Amniotic epithelial cell (primary cell): ENCODE measurements around the gene TMSB10.
"Not testable (repeated sequence)": the region's sequence is repeated elsewhere in the genome, so short reads cannot be mapped to it uniquely, and the experiment has no call there.

Source experiments
- DNase-seq: peaks from one replicate; pipeline ENCODE4 v3.0.0-alpha.2; 2010; ENCODE audit warnings: low read depth

The TMSB10 gene

GRCh38 chr2:84904151-84904550, 1.3 kb upstream of the TMSB10 start:
- DNase-seq, result no peak

- peak; percentile 84 for DNase-seq
These were observed 710 bp upstream of the TMSB10 start for GRCh38 chr2:84904717-84905174.

DNA sequence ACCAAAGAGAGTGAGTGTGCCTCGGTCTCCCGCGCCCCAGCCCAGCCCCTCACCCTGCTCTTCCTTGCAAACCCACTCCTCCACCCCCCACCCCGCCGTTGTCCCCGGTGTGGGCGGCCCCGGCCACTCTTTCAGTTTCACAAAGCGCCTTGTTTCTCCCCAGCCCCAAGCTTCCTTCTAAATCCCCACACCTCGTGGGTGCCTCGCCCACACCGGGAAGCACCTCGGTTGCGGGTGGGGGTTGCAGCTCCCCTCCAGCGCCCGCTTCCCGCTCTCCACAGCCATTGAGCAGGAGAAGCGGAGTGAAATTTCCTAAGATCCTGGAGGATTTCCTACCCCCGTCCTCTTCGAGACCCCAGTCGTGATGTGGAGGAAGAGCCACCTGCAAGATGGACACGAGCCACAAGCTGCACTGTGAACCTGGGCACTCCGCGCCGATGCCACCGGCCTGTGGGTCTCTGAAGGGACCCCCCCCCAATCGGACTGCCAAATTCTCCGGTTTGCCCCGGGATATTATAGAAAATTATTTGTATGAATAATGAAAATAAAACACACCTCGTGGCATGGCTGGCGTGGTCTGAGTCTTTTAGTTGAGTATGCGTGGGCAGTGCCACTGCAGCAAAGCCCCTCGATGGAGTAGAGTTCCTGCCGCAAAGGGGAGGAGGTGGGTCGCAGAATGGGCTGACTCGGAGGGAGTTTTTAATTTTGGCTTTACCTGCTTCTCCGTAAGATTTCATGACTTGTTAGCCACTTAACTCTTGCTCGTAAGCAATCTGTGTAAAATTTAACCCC, 848 bp downstream of the TMSB10 start:
- no peak for DNase-seq

DNA sequence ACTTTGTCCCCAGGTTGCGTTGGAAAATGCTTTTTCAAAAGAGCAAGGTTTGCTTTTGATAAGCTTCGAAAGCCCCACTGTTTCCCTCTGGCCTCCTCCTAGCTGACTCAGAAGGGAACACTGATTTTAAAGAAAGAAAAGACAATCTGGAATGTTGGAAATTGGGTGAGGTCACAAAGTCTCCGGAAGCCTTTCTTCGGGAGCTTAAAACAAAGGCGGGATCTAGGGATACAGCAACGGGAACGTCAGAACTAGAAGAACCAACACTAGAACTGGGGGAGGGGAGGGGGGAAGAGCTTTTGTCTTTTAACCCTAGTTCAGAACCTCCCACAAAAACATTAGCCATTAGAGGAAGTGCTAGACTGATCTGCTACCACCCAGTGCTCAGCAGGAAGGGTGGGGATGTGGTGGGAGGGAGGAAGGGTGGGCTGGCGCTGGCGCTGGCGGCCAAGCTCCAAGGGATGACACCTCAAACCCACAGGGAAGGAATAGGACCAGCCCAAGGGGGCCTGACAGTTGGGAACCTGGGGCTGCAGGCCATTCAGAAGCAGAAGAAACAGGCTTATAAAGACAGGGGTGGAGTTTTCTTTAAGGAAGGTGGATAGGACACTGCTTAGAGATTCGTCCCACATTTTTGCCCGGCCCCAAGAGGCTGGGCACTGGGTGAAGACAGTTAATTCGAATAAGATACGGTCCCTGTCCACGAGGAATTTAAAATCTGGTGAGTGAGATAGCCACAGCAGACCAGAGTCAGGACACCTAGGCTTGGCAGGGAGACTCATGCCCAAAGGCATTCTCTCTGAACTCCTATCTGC, 1.7 kb downstream of the TMSB10 start:
- DNase-seq, result peak; percentile 85

DNA sequence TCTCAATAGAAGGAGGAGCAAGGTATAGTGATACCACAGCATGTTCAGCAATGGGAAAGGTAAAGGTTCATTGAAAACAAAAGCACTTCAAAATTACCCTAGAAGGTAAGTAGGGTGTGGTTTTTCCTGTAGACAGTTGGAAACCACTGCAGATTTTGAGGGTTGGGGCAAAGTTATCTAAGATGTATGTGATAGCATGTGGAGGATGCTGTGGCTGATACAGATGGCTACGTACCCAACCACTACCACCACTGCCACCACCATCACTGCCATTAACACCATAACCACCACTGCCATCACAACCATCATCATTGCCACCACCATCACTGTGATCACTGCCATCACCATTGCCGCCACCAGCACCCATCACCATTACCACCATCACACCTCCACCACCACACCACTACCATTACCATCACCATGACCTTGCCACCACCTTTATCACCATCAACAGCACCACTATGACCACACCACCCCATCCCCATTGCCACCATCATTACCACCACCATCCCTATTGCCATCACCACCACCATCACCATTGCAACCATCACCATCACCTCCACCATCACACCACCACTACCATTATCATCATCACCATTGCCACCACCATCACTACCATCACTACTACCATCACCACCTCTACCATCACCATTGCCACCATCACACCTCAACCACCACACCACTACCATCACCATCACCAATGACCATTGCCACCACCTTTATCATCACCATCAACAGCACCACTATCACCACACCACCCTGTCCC, 3.7 kb downstream of the TMSB10 start:
- no peak for DNase-seq

DNA sequence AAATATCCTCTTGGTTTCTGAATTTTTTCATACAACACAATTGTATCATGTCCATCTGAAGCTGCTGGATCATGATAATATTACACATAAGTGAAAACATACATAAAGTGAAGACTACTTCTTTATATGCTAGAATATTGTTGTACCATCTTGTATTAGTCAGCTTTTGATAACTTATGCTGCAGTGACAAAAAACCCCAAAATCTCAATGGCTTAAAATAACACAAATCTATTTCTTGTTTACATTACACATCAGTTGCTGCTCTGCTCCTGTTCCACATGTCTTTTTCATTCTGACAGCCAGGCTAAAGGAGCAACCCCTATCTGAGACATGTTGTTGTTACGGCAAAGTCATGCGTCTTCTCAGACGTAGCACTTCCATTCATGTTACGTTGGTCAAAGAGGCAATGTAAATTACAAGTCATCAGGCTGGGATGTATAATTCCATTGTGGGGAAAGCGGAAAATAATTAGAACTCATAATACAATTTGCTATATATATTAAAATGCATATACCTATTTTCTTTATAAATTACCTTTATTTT, 5.8 kb downstream of the TMSB10 start:
- no peak for DNase-seq

GRCh38 chr2:84912984-84913383, 7.5 kb downstream of the TMSB10 start:
- DNase-seq, result no peak

DNA sequence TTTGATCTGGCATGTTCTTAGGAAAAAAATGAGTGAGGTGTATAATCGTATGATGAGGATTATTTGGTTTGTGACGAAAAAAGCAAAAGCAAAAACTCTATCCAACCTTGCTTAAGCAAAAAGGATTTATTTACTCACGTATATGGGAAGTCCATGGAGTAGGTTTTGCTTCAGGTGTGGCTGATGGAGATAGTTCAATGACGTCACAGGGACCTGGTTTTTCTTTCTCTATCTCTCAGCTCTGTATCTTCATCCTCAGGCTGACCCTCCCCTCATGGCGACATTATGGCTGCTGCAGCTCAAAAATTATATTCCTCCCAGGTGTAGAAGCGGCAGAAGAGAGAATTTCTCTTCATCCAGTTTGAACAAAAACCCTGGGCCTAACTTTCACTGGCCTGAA, 8.9 kb downstream of the TMSB10 start:
- DNase-seq, result no peak

GRCh38 chr2:84915675-84916074, 10.2 kb downstream of the TMSB10 start:
- not testable (repeated sequence) for DNase-seq

DNA sequence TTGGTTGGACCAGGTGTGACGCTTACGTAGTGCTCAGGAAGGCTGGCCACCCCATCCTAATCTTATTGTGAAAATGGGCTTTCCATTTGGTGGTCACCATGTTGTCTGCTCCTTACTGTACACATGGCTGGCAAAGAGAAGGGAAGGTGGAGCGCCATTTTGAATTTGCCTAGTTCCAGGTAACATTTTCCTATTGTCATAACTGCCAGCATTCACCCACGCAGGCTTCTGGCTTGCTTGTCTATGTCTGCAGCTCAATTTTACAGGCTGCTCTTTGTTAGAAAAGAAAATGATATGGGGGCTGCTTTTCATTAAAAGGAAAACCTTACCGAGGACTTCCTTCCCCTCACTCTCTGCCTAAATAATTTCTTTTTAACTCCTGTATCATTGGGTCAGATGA, 12.4 kb downstream of the TMSB10 start:
- DNase-seq, result not testable (repeated sequence)

GRCh38 chr2:84918430-84918829, 13.0 kb downstream of the TMSB10 start:
- no peak for DNase-seq

- DNase-seq, result peak; percentile 96
These were observed 14.6 kb downstream of the TMSB10 start for GRCh38 chr2:84919885-84920580.

GRCh38 chr2:84923009-84923408, 17.6 kb downstream of the TMSB10 start:
- DNase-seq, result no peak

- DNase-seq, result peak; percentile 75
These were observed 19.0 kb downstream of the TMSB10 start for GRCh38 chr2:84924173-84925106.

- no peak for DNase-seq
These were observed 19.9 kb downstream of the TMSB10 start for GRCh38 chr2:84925336-84925723.

GRCh38 chr2:84925724-84926376, 20.4 kb downstream of the TMSB10 start:
- DNase-seq, result peak; percentile 69

DNA sequence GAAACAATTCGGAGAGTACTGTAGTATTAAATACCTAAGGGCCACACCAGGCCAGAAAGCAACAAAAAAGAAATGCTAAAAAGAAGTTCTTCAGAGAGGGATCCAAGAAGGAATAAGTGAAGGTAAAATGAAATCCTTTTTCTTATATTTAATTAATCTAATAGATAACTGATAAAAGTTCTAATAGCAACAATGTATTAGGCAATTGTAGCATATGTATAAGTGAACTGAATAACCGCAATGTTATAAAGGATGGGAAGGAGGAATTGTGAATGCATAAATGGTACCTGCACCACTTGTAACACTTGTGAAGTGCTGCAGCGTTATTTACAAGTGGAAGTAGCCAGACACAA, 21.8 kb downstream of the TMSB10 start:
- DNase-seq, result no peak

DNA sequence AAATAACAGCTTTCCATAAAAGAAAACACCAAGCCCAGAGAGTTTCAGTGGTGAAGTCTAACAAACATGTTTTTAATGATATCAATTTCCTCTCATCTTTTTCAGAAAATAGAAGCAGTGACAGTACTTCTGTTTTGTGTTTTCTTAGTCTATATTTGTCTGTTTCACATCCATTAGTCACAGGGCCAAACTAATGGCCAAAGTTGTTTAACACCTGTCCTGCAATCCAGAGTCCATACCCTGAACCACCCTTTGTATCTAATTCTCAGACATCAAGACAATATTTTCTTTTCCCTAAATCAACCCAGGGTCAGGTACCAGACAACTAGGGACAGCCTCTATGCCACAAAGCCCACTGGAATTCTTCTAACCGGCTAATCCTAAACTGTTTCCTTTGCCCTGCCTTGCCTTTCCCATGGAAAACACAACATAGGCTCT, 25.9 kb downstream of the TMSB10 start:
- DNase-seq, result no peak

- peak; percentile 30 for DNase-seq
These were observed 32.9 kb downstream of the TMSB10 start for GRCh38 chr2:84938194-84938879.
